Testis (tissue), 2 donors: ENCODE results near the gene RAD51.

Source experiments
- POLR2A ChIP-seq: fragments of 450-650 bp; IDR thresholded peaks from one replicate; pipeline ENCODE4 v1.6.1; 2017; ENCODE audit warnings: antibody characterized with exemption, mild to moderate bottlenecking, moderate library complexity
- TF ChIP-seq, protein P1 (sequence below), 3 experiments: fragments of 450-650 bp in 2 of 3; fragments of 200-600 bp in 1 of 3; sonication (generic) in 1 of 3; IDR thresholded peaks; one replicate each; pipeline ENCODE4 v1.5.1; 2016 to 2019; ENCODE audit warnings: antibody characterized with exemption in 3 of 3, mild to moderate bottlenecking in 2 of 3, moderate library complexity in 1 of 3

- TF ChIP-seq POLR2A = no peak
- TF ChIP-seq, protein P1, sequence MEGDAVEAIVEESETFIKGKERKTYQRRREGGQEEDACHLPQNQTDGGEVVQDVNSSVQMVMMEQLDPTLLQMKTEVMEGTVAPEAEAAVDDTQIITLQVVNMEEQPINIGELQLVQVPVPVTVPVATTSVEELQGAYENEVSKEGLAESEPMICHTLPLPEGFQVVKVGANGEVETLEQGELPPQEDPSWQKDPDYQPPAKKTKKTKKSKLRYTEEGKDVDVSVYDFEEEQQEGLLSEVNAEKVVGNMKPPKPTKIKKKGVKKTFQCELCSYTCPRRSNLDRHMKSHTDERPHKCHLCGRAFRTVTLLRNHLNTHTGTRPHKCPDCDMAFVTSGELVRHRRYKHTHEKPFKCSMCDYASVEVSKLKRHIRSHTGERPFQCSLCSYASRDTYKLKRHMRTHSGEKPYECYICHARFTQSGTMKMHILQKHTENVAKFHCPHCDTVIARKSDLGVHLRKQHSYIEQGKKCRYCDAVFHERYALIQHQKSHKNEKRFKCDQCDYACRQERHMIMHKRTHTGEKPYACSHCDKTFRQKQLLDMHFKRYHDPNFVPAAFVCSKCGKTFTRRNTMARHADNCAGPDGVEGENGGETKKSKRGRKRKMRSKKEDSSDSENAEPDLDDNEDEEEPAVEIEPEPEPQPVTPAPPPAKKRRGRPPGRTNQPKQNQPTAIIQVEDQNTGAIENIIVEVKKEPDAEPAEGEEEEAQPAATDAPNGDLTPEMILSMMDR (IDR thresholded peaks at IDR 0.05) = no peak
Measured at GRCh38 chr15:40684381-40684780, 10.6 kb upstream of the RAD51 start.
